ENCODE measurements around the gene PTGDS. TPM values are rescaled to one million over a fixed set of nuclear protein-coding genes. Genes with fewer than 3 reads are reported as not detected.

The PTGDS gene
- total RNA-seq, 1 experiment from 2014 or later, result 2.2 TPM

DNA sequence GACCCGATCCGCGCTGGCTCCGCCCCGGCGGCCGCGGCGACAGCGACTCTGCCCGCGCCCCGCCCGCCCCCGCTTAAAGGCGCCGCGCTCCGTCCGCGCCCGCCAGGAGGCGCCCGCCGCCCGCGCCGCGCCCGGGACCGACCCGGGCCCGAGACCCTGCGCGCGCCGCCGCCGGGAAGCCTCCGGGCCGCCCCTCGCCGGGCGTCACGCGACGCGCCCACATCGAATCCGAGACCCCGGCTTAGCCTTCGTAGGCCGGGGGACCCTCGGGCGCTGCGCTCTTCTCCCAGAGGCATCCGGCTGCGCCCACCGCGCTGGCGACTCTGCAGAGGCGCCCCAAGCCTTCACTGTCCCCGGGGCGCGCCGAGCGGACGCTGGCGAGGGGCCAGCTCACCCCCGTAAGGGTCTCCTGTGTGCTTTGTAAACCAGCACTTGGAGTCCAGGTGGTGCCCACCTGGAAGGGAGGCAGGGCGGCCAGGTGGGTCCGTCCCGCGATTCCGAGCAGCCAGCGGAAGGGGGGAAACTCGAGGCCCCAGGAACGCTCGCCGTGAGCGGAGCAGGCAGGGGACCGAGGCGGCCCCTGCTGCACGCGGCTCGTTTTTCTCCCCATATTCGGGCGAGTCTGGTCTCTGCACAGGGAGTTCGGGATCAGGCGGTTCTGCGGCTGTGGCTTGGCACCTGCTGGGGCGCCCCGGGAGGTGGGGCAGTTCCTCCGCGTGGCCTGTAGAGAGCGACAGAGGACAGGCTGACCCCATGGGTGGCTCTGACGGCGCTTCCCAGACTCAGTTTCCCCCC is 51.2 kb downstream of the PTGDS start (continued):
- TF ChIP-seq, protein P1, sequence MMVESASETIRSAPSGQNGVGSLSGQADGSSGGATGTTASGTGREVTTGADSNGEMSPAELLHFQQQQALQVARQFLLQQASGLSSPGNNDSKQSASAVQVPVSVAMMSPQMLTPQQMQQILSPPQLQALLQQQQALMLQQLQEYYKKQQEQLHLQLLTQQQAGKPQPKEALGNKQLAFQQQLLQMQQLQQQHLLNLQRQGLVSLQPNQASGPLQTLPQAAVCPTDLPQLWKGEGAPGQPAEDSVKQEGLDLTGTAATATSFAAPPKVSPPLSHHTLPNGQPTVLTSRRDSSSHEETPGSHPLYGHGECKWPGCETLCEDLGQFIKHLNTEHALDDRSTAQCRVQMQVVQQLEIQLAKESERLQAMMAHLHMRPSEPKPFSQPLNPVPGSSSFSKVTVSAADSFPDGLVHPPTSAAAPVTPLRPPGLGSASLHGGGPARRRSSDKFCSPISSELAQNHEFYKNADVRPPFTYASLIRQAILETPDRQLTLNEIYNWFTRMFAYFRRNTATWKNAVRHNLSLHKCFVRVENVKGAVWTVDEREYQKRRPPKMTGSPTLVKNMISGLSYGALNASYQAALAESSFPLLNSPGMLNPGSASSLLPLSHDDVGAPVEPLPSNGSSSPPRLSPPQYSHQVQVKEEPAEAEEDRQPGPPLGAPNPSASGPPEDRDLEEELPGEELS (CRISPR knock-in tag; IDR thresholded peaks at IDR 0.05), result no peak
- TF ChIP-seq SMAD4 (CRISPR knock-in tag; IDR thresholded peaks at IDR 0.05) (no peak), JAZF1 (CRISPR knock-in tag; IDR thresholded peaks at IDR 0.05) (no peak), ETV6 (CRISPR knock-in tag; IDR thresholded peaks at IDR 0.05) (no peak), ZNF423 (CRISPR knock-in tag; IDR thresholded peaks at IDR 0.05) (peak; percentile 94), OVOL2 (CRISPR knock-in tag; IDR thresholded peaks at IDR 0.05; ENCODE audit: borderline replicate concordance) (no peak)
- TF ChIP-seq, protein P2, sequence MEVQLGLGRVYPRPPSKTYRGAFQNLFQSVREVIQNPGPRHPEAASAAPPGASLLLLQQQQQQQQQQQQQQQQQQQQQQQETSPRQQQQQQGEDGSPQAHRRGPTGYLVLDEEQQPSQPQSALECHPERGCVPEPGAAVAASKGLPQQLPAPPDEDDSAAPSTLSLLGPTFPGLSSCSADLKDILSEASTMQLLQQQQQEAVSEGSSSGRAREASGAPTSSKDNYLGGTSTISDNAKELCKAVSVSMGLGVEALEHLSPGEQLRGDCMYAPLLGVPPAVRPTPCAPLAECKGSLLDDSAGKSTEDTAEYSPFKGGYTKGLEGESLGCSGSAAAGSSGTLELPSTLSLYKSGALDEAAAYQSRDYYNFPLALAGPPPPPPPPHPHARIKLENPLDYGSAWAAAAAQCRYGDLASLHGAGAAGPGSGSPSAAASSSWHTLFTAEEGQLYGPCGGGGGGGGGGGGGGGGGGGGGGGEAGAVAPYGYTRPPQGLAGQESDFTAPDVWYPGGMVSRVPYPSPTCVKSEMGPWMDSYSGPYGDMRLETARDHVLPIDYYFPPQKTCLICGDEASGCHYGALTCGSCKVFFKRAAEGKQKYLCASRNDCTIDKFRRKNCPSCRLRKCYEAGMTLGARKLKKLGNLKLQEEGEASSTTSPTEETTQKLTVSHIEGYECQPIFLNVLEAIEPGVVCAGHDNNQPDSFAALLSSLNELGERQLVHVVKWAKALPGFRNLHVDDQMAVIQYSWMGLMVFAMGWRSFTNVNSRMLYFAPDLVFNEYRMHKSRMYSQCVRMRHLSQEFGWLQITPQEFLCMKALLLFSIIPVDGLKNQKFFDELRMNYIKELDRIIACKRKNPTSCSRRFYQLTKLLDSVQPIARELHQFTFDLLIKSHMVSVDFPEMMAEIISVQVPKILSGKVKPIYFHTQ (CRISPR knock-in tag; IDR thresholded peaks at IDR 0.05), result no peak
- TF ChIP-seq, protein P3, sequence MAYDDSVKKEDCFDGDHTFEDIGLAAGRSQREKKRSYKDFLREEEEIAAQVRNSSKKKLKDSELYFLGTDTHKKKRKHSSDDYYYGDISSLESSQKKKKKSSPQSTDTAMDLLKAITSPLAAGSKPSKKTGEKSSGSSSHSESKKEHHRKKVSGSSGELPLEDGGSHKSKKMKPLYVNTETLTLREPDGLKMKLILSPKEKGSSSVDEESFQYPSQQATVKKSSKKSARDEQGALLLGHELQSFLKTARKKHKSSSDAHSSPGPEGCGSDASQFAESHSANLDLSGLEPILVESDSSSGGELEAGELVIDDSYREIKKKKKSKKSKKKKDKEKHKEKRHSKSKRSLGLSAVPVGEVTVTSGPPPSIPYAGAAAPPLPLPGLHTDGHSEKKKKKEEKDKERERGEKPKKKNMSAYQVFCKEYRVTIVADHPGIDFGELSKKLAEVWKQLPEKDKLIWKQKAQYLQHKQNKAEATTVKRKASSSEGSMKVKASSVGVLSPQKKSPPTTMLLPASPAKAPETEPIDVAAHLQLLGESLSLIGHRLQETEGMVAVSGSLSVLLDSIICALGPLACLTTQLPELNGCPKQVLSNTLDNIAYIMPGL (CRISPR knock-in tag; IDR thresholded peaks at IDR 0.05), result peak; percentile 70; the same call in 1 of the 2 replicates

DNA sequence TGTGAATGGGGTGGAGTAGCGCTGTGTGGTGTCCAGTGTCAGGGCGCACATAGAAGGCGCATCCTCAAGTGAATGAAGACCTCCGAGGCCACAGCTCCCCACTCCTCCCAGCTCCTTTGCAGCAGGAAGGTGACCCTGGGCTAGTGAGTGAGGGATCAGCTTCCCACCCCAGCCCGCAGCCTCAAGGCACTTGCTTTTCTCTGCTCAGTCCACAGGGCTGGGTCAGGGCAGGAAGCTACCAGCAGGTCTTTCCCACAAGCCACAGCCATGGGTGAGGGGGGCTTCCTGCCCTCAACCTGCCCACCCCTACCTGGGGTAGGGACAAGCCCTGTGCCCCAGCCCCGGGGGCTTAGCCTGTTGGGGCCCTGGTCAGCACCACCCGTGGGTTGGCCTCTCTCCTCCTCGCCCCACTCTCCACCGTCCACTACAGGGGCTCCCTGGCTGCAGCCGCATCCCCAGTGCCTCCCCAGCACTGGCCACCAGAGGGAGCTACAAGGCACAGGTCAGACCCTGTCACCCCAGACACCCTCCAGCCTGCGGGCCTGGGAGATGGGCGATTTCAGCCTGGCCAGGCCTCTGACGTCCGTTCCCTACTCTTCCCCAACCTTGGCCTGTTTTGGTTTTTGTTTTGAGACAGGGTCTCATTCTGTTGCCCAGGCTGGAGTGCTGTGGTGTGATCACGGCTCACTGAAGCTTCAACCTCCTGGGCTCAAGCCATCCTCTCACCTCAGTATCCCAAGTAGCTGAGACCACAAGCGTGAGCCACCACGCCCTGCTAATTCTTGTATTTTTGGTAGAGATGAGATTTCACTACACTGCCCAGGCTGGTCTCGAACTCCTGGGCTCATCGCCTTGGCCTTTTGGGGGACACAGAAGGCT is 52.0 kb downstream of the PTGDS start:
- Mint-ChIP-seq H3K27ac (no peak overlapping the region; the same call in 1 of the 2 replicates), H3K4me1 (0 out of 2 replicates have a peak, but pooled peaks cover 2% of the 10 kb centered on the region), H3K36me3 (no peaks in the 10 kb centered on the region), H3K27me3 (ENCODE audit: low read depth) (peaks cover 17% of the 10 kb centered on the region), H3K9me3 (no peaks in the 10 kb centered on the region), H3K4me3 (peak overlapping the region; percentile 58)
- CTCF ChIA-PET, result interaction anchor here (0.6 to 4.1 kb wide), 98 partner anchors 9 to 430 kb away, joined by 3 to 58 read pairs (median 6); partner anchors contain the start of genes AJM1, CCDC183, CLIC3 and CYSRT1
- ATAC-seq (peak; percentile 74), DNase-seq (ENCODE audit: low spot score) (peak; percentile 95)
- POLR2A ChIA-PET, result interaction anchor here (1.6 kb wide), 1 partner anchor 194 kb away, joined by 3 read pairs; no protein-coding TSS in a partner anchor
- TF ChIP-seq, protein P2 (CRISPR knock-in tag; IDR thresholded peaks at IDR 0.05), result no peak
- no peak for TF ChIP-seq ZNF317 (CRISPR knock-in tag; IDR thresholded peaks at IDR 0.05; ENCODE audit: borderline replicate concordance, low read depth)
- TF ChIP-seq, protein P4, sequence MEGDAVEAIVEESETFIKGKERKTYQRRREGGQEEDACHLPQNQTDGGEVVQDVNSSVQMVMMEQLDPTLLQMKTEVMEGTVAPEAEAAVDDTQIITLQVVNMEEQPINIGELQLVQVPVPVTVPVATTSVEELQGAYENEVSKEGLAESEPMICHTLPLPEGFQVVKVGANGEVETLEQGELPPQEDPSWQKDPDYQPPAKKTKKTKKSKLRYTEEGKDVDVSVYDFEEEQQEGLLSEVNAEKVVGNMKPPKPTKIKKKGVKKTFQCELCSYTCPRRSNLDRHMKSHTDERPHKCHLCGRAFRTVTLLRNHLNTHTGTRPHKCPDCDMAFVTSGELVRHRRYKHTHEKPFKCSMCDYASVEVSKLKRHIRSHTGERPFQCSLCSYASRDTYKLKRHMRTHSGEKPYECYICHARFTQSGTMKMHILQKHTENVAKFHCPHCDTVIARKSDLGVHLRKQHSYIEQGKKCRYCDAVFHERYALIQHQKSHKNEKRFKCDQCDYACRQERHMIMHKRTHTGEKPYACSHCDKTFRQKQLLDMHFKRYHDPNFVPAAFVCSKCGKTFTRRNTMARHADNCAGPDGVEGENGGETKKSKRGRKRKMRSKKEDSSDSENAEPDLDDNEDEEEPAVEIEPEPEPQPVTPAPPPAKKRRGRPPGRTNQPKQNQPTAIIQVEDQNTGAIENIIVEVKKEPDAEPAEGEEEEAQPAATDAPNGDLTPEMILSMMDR (IDR thresholded peaks at IDR 0.05), result peak; percentile 84
- TF ChIP-seq, protein P5, sequence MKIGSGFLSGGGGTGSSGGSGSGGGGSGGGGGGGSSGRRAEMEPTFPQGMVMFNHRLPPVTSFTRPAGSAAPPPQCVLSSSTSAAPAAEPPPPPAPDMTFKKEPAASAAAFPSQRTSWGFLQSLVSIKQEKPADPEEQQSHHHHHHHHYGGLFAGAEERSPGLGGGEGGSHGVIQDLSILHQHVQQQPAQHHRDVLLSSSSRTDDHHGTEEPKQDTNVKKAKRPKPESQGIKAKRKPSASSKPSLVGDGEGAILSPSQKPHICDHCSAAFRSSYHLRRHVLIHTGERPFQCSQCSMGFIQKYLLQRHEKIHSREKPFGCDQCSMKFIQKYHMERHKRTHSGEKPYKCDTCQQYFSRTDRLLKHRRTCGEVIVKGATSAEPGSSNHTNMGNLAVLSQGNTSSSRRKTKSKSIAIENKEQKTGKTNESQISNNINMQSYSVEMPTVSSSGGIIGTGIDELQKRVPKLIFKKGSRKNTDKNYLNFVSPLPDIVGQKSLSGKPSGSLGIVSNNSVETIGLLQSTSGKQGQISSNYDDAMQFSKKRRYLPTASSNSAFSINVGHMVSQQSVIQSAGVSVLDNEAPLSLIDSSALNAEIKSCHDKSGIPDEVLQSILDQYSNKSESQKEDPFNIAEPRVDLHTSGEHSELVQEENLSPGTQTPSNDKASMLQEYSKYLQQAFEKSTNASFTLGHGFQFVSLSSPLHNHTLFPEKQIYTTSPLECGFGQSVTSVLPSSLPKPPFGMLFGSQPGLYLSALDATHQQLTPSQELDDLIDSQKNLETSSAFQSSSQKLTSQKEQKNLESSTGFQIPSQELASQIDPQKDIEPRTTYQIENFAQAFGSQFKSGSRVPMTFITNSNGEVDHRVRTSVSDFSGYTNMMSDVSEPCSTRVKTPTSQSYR (CRISPR knock-in tag; IDR thresholded peaks at IDR 0.05), result no peak
- peak; percentile 54; the same call in 1 of the 2 replicates for TF ChIP-seq ZNF121 (CRISPR knock-in tag; IDR thresholded peaks at IDR 0.05)
- TF ChIP-seq, protein P6, sequence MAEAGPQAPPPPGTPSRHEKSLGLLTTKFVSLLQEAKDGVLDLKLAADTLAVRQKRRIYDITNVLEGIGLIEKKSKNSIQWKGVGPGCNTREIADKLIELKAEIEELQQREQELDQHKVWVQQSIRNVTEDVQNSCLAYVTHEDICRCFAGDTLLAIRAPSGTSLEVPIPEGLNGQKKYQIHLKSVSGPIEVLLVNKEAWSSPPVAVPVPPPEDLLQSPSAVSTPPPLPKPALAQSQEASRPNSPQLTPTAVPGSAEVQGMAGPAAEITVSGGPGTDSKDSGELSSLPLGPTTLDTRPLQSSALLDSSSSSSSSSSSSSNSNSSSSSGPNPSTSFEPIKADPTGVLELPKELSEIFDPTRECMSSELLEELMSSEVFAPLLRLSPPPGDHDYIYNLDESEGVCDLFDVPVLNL (CRISPR knock-in tag; IDR thresholded peaks at IDR 0.05; ENCODE audit: borderline replicate concordance, low read depth), result no peak
- TF ChIP-seq, protein P3 (CRISPR knock-in tag; IDR thresholded peaks at IDR 0.05), result peak; percentile 7; the same call in 1 of the 2 replicates
